Stomach (tissue), 9 donors: ENCODE results near the gene RABGAP1. TPM values are rescaled to one million over a fixed set of nuclear protein-coding genes. Genes with fewer than 3 reads are reported as not detected.
A peak's percentile ranks its signal among the peaks of the same experiment; 100 is the strongest.

ENCODE experiments used
- DNase-seq, 2 donors: peaks; one replicate each; pipeline versions ENCODE4 v3.0.0 to v3.0.0-alpha.2; 2013 to 2019
- H3K27ac ChIP-seq, 5 donors: fragments of 200-600 bp in 4 of 5; sonication (generic) in 4 of 5; one replicate each; pipeline ENCODE4 v1.5.1; 2013 to 2019; ENCODE audit warnings: mild to moderate bottlenecking in 1 of 5, moderate library complexity in 1 of 5
- H3K27me3 ChIP-seq, 3 donors: fragments of 200-600 bp; sonication (generic); one replicate each; pipeline ENCODE4 v1.5.1; 2017 to 2019; ENCODE audit warnings: mixed run types in 1 of 3
- H3K36me3 ChIP-seq, 4 donors: fragments of 200-600 bp; sonication (generic); 1 replicate in 3 of 4; 2 replicates in 1 of 4; pipeline ENCODE4 v1.5.1; 2016 to 2019
- H3K4me1 ChIP-seq, 4 donors: fragments of 200-600 bp; sonication (generic); one replicate each; pipeline ENCODE4 v1.5.1; 2016 to 2019
- H3K4me3 ChIP-seq, 4 donors: fragments of 200-600 bp; sonication (generic) in 3 of 4; one replicate each; pipeline ENCODE4 v1.5.1; 2016 to 2019; ENCODE audit warnings: mild to moderate bottlenecking in 1 of 4
- H3K9me3 ChIP-seq, 4 donors: fragments of 200-600 bp; sonication (generic); one replicate each; pipeline ENCODE4 v1.5.1; 2016 to 2019
- EP300 ChIP-seq: sonication (generic); formaldehyde crosslinking; IDR thresholded peaks from one replicate; pipeline ENCODE4 v1.6.1; 2017; ENCODE audit warnings: antibody characterized with exemption
- POLR2A ChIP-seq, 4 donors: fragments of 450-650 bp; IDR thresholded peaks; one replicate each; pipeline ENCODE4 v1.6.1; 2016; ENCODE audit warnings: antibody characterized with exemption in 4 of 4, control low read depth in 2 of 4, mild to moderate bottlenecking in 1 of 4, moderate library complexity in 1 of 4
- POLR2AphosphoS5 ChIP-seq, 3 donors: sonication (generic); formaldehyde crosslinking; IDR thresholded peaks; one replicate each; pipeline ENCODE4 v1.6.1; 2016; ENCODE audit warnings: antibody characterized with exemption in 3 of 3
- WGBS, 5 donors: extraction: QIAGEN DNeasy Blood & Tissue Kit in 3 of 5; methylation state at CpG; one replicate each; pipeline versions ENCODE4 v1.1.5 to v1.1.7; 2013 to 2018; 5-methylcytosine and 5-hydroxymethylcytosine counted together
- intact Hi-C: fragments of 100-400 bp; cut with DNase I; formaldehyde crosslinking; loops from one replicate; pipeline ENCODE4 v1.15.1; 2023; ENCODE audit warnings: low total_unique reads
- polyA plus RNA-seq, 3 donors: library from polyadenylated mRNA; stranded (reverse); fragments of 200-250 nt; gene quantifications; one replicate each; pipeline ENCODE4 v1.2.3, GENCODE V29; 2013
- total RNA-seq, 5 donors: library from RNA; depleted of rRNA; stranded (reverse); fragments of >200 nt; gene quantifications; one replicate each; pipeline versions ENCODE4 v1.1.0 to v1.2.3, GENCODE V29; 2014 to 2016
- TF ChIP-seq, protein P1 (sequence below), 7 experiments: fragments of 450-650 bp in 4 of 7; fragments of 200-600 bp in 3 of 7; sonication (generic) in 3 of 7; IDR thresholded peaks; one replicate each; pipeline ENCODE4 v1.5.1; 2016 to 2019; ENCODE audit warnings: antibody characterized with exemption in 7 of 7, control low read depth in 2 of 7, mild to moderate bottlenecking in 1 of 7
- donor health status: healthy with polysubstance abuse.
- donor health status: Bipolar disorder and iron deficiency.
- donor health status: healthy.

The RABGAP1 gene
- total and polyA plus RNA-seq, 8 donors: 7.0 to 157 (median 33.0) TPM

DNA sequence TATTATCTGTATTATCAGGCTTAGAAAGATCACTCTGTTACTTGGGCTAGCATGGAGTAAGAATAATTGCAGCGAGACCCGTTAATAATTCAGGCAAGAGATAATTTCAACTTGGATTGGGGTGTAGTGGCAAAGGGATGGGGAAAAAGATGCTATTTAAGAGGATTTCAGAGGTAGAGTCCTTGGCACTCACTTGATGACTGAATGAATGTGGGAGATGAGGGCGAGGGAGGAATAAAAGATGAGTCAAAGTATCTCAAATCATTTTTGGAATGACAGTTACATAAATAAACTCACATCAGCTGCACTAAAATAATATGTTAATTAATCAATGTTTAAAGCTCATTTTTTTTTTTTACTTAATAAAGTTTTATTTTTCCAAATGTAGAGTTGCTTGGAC is 88.2 kb downstream of the RABGAP1 start:
- H3K4me3 ChIP-seq: no peak overlapping the region
- H3K4me1 ChIP-seq: peaks cover 0 to 45% (median 17%) of the 10 kb centered on the region in 4 donors
- TF ChIP-seq EP300 (no peak), POLR2AphosphoS5 (IDR thresholded peaks at IDR 0.05) (no peak), POLR2A (IDR thresholded peaks at IDR 0.05) (no peak)
- TF ChIP-seq, protein P1, sequence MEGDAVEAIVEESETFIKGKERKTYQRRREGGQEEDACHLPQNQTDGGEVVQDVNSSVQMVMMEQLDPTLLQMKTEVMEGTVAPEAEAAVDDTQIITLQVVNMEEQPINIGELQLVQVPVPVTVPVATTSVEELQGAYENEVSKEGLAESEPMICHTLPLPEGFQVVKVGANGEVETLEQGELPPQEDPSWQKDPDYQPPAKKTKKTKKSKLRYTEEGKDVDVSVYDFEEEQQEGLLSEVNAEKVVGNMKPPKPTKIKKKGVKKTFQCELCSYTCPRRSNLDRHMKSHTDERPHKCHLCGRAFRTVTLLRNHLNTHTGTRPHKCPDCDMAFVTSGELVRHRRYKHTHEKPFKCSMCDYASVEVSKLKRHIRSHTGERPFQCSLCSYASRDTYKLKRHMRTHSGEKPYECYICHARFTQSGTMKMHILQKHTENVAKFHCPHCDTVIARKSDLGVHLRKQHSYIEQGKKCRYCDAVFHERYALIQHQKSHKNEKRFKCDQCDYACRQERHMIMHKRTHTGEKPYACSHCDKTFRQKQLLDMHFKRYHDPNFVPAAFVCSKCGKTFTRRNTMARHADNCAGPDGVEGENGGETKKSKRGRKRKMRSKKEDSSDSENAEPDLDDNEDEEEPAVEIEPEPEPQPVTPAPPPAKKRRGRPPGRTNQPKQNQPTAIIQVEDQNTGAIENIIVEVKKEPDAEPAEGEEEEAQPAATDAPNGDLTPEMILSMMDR (IDR thresholded peaks at IDR 0.05): no peak
- WGBS, 5 donors: 97 to 99% (median 97%) methylated on average over 3 of the region's 3 CpGs
- H3K9me3 ChIP-seq: no peaks in the 10 kb centered on the region
- no peak for DNase-seq
- no peak overlapping the region for H3K27ac ChIP-seq
- no peaks in the 10 kb centered on the region for H3K27me3 ChIP-seq
- intact Hi-C loops: no loop called here
- H3K36me3 ChIP-seq: peaks cover 0 to 31% (median 18%) of the 10 kb centered on the region in 4 donors

DNA sequence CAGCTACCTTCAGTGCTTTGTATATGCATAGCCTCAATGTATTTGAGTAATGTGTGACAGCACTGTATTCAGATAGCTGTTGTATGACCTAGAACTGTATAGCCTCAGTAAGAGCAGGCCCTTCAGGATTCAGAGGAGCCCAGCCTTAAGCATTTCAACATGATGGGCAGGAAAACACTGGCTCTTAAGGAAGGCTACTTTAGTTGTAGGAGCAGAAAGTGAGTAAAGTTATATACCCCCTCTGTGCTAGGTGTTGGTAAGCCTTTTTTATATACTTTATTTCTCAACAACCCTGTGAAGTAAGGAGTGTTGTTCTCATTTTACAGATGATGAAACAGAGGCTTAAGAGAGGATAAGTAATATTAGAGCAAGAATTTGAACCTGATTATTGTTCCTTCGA is 91.1 kb downstream of the RABGAP1 start:
- Histone ChIP-seq H3K4me1 (peaks cover 0 to 62% (median 28%) of the 10 kb centered on the region in 4 donors), H3K27me3 (no peaks in the 10 kb centered on the region), H3K27ac (no peak overlapping the region), H3K36me3 (peaks cover 11 to 38% (median 23%) of the 10 kb centered on the region in 4 donors), H3K4me3 (no peak overlapping the region), H3K9me3 (no peaks in the 10 kb centered on the region)
- TF ChIP-seq EP300: no peak
- no peak for DNase-seq
- intact Hi-C loops: no loop called here
- WGBS, 5 donors: 79 to 90% (median 85%) methylated on average over 1 of the region's 1 CpG

DNA sequence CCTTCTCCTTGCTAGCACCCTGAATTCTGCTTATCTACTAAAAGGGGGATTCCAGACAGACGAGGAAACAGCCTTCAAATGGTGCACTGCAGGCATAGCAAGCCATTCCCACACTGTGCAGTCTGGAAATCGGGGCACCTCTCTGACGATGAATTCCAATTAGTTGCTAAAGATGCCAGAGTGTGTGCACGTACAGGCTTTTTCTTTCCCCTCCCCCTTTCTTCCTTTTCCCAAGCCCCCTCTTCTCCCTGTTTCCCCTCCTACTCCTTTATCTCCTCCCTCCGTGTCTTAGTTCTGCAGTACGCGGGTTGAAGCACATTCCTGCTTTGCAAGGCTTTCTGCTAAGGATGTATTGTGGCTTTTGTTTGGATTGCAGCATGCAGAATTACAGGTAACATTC is 92.5 kb downstream of the RABGAP1 start, which contains the start of gene GPR21:
Gene GPR21 (plus strand): TSS at position 316 of the 400 bp plus-strand sequence. CDS start 900 bp downstream, outside the sequence.
- peaks cover 11 to 31% (median 19%) of the 10 kb centered on the region in 4 donors for H3K36me3 ChIP-seq
- peak within 1 kb of the TSS in 3 of 4 donors; percentile 12 to 31 (median 19) for H3K4me3 ChIP-seq
- H3K4me1 ChIP-seq: peaks cover 0 to 64% (median 27%) of the 10 kb centered on the region in 4 donors
- H3K27ac ChIP-seq: peak within 1 kb of the TSS in 2 of 5 donors; percentile 33 to 51
- H3K9me3 ChIP-seq: no peaks in the 10 kb centered on the region
- WGBS, 5 donors: 57 to 78% (median 66%) methylated on average over 7 of the region's 7 CpGs
- TF ChIP-seq EP300: no peak
- no peak for TF ChIP-seq POLR2A (IDR thresholded peaks at IDR 0.05)
- no peak for TF ChIP-seq POLR2AphosphoS5 (IDR thresholded peaks at IDR 0.05)
- TF ChIP-seq, protein P1 (IDR thresholded peaks at IDR 0.05): no peak
- no peaks in the 10 kb centered on the region for H3K27me3 ChIP-seq
- peak in 1 of 2 donors; percentile 43 for DNase-seq
- intact Hi-C loops: no loop called here

DNA sequence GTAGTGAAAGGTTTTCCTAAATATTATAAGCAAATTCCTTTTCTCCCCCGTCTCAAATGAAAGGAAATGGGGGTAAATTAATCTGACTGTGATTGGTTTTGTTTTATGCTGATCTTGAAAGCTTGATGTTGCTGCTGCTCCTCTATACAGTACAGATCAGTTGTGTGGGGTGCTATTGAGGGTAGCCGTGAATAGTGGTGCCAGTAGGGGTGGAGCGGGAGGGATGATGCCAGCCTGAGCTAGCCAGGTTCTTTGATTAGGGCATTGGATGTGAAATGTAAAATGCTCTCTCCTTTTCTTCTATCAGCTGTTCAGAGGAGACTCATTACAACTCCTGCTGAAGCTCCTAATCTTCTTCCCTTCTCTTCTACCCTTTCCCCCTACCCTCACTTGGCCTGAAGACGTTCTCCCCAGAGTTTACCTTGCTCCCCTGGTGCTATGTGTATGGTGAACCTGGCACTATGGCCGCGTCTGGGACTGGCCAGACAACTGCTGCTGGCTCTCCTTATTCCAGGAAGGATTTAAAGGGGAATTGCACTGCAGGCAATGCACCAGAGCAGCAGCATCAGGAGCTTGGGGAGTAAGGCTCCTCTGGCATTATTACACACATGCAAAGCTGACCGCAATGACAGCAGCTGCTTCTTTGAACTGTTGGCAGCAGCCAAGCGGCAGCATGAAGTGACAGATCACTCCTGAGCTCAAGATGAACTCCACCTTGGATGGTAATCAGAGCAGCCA is 93.2 kb downstream of the RABGAP1 start:
- H3K4me3 ChIP-seq: peak overlapping the region in 3 of 4 donors; percentile 12 to 31 (median 19)
- TF ChIP-seq POLR2AphosphoS5 (IDR thresholded peaks at IDR 0.05) (no peak), POLR2A (IDR thresholded peaks at IDR 0.05) (no peak), EP300 (no peak)
- TF ChIP-seq, protein P1 (IDR thresholded peaks at IDR 0.05): no peak
- 60 to 80% (median 70%) methylated on average over 8 of the region's 8 CpGs for WGBS, 5 donors
- DNase-seq: peak in 1 of 2 donors; percentile 37
- no peaks in the 10 kb centered on the region for H3K9me3 ChIP-seq
- peaks cover 0 to 65% (median 30%) of the 10 kb centered on the region in 4 donors for H3K4me1 ChIP-seq
- H3K27ac ChIP-seq: peak overlapping the region in 2 of 5 donors; percentile 33 to 51
- H3K27me3 ChIP-seq: no peaks in the 10 kb centered on the region
- intact Hi-C loops: no loop called here
- H3K36me3 ChIP-seq: peaks cover 11 to 31% (median 18%) of the 10 kb centered on the region in 4 donors
